ENCODE results near the gene ZNF700.
"Not testable (repeated sequence)": the region's sequence is repeated elsewhere in the genome, so short reads cannot be mapped to it uniquely, and the experiment has no call there.

Gene ZNF700

DNA sequence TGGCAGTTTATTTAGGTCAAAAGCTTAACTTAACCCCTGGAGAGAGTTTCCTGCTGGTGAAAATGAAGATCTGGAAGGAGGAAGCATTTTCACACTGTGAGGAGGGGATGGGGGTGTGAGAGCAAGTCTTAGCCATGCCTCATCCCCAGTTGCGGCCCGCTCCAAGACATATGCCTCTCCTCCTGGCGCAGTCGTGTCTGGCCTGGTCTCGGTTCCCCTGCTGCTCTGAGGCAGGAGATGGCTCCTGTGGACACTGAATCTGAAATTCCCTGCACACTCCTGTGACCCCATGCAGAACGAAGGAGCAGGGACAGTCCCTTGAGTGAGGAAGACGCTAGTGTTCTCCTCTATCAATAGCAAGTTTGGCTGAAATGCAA is 37.7 kb upstream of the ZNF700 start:
- TF ChIP-seq, protein P1, sequence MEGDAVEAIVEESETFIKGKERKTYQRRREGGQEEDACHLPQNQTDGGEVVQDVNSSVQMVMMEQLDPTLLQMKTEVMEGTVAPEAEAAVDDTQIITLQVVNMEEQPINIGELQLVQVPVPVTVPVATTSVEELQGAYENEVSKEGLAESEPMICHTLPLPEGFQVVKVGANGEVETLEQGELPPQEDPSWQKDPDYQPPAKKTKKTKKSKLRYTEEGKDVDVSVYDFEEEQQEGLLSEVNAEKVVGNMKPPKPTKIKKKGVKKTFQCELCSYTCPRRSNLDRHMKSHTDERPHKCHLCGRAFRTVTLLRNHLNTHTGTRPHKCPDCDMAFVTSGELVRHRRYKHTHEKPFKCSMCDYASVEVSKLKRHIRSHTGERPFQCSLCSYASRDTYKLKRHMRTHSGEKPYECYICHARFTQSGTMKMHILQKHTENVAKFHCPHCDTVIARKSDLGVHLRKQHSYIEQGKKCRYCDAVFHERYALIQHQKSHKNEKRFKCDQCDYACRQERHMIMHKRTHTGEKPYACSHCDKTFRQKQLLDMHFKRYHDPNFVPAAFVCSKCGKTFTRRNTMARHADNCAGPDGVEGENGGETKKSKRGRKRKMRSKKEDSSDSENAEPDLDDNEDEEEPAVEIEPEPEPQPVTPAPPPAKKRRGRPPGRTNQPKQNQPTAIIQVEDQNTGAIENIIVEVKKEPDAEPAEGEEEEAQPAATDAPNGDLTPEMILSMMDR (IDR thresholded peaks at IDR 0.05), result no peak
- H3K27me3 ChIP-seq, result no peaks in the 10 kb centered on the region
- no peaks in the 10 kb centered on the region for H3K9me3 ChIP-seq
- H3K36me3 ChIP-seq, result no peaks in the 10 kb centered on the region
- H3K4me1 ChIP-seq (ENCODE audit: control insufficient read depth in 1 of 2, insufficient read depth in 1 of 2, low read depth in 1 of 2, low read length in 1 of 2), result peaks cover 16% of the 10 kb centered on the region in 2 experiments
- peak overlapping the region; percentile 51 to 62 for H3K4me3 ChIP-seq (ENCODE audit: low read depth in 1 of 2, low read length in 1 of 2)
- no peak overlapping the region for H3K27ac ChIP-seq

DNA sequence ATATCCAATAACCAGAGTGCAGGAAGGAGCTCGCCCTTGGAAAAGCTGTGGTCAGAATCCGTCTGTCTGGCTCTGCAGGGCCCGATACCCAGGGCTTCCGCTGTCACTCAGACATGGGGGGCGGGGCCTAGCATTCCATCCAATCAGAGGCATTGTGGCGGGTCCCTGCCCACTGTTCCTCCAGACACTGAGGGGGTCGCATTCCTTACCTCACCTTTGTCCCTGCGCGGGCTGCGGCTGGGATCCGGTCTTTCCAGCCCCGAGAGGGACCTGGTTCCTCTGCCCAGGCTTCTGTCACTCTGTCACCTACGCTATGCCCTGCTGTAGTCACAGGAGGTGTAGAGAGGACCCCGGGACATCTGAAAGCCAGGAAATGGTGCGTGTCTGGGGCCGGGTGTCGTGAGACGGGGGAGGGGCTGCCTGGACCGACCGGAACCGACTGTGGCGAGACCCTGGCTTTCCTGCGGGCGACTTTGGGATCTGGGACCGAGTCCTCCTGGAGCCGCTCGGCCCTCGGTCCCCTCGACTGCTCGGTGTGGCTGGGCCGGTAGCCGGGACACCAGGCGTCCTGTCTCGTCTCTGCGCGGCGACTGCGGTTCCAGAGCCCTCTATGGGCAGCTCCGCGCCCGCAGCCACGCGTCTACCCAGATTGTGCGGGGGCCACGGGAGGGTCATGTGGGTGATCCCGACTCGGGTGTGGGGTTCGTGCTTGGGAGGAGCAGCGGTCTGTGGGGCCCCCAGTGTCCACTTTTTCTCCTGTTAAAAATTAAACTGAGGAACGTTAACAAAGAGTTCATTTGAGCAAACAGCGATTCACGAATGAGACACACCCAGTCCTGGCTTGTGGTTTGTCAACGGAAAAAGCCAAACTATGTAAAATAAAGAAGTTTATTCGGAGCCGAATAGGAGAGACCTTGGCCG is 37.0 kb upstream of the ZNF700 start, which contains the start of gene ZNF69:
ZNF69 (plus strand) TSS at position 172 of the 921 bp plus-strand sequence; CDS start at position 314, 142 bp downstream.
- Histone ChIP-seq H3K4me1 (ENCODE audit: control insufficient read depth in 1 of 2, insufficient read depth in 1 of 2, low read depth in 1 of 2, low read length in 1 of 2) (peaks cover 16% of the 10 kb centered on the region in 2 experiments), H3K36me3 (no peaks in the 10 kb centered on the region), H3K9me3 (no peaks in the 10 kb centered on the region), H3K27me3 (no peaks in the 10 kb centered on the region), H3K4me3 (ENCODE audit: low read depth in 1 of 2, low read length in 1 of 2) (peak within 1 kb of the TSS; percentile 51 to 62), H3K27ac (peak within 1 kb of the TSS; percentile 41)
- TF ChIP-seq, protein P1 (IDR thresholded peaks at IDR 0.05), result no peak

DNA sequence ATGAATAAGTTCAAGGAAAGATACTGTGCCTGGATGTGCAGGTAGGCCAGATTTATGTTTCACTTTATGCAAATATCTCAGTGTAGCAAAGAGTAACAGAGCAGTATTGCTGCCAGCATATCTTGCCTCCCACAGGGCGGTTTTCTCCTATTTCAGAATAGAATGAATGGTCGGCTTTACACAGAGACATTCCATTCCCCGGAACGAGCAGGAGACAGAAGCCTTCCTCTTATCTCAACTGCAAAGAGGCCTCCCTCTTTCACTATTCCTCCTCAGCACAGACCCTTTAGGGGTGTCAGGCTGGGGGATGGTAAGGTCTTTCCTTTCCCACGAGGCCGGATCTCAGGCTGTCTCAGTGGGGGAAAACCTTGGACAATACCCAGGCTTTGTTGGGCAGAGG is 35.0 kb upstream of the ZNF700 start:
- H3K9me3 ChIP-seq; H3K4me3 ChIP-seq (ENCODE audit: low read depth in 1 of 2, low read length in 1 of 2); H3K36me3 ChIP-seq; H3K27ac ChIP-seq; H3K27me3 ChIP-seq: not testable (repeated sequence)
- H3K4me1 ChIP-seq (ENCODE audit: control insufficient read depth in 1 of 2, insufficient read depth in 1 of 2, low read depth in 1 of 2, low read length in 1 of 2), result peaks cover 16% of the 10 kb centered on the region in 2 experiments

DNA sequence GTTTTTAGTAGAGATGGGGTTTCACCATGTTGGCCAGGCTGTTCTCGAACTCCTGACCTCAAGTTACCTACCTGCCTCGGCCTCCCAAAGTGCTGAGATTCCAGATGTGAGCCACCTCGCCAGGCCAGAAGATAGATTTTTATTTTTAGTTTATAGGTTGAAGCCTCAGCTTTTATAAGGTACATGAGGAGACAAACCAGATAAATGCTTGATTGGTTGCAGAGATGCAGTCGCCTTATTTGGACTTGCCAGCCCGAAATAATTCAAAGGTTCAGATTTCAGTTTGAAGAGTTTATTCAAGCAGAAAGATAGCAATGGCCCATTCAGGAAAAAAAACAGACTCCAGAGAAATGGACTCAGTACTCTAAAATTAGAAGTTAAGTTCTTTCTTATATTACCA is 34.3 kb upstream of the ZNF700 start:
- no peaks in the 10 kb centered on the region for H3K9me3 ChIP-seq
- no peaks in the 10 kb centered on the region for H3K27me3 ChIP-seq
- peaks cover 16% of the 10 kb centered on the region in 2 experiments for H3K4me1 ChIP-seq (ENCODE audit: control insufficient read depth in 1 of 2, insufficient read depth in 1 of 2, low read depth in 1 of 2, low read length in 1 of 2)
- no peaks in the 10 kb centered on the region for H3K36me3 ChIP-seq
- TF ChIP-seq, protein P1 (IDR thresholded peaks at IDR 0.05), result no peak
- no peak overlapping the region for H3K4me3 ChIP-seq (ENCODE audit: low read depth in 1 of 2, low read length in 1 of 2)
- no peak overlapping the region for H3K27ac ChIP-seq

DNA sequence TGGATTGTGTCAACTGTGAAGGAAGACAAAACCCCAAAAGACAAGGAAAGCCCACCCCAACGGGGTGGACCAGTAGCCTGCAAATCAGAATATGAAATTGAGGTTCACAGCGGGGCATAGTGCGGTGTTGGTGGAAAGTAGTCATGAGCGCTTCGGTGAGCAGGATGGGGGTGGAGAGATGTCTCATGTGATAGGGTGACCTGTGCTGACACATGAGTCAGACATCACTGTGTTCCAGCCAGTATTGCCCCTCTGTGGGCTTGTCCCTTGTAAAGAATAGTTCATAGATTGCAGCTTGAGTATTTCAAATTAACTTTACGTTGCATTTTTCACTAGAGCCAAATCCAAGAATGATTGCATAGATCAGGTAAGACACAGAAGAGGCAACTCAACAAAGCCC is 30.1 kb upstream of the ZNF700 start:
- H3K27ac ChIP-seq, result no peak overlapping the region
- H3K9me3 ChIP-seq, result no peaks in the 10 kb centered on the region
- TF ChIP-seq, protein P1 (IDR thresholded peaks at IDR 0.05), result no peak
- H3K36me3 ChIP-seq, result no peaks in the 10 kb centered on the region
- no peak overlapping the region for H3K4me3 ChIP-seq (ENCODE audit: low read depth in 1 of 2, low read length in 1 of 2)
- H3K4me1 ChIP-seq (ENCODE audit: control insufficient read depth in 1 of 2, insufficient read depth in 1 of 2, low read depth in 1 of 2, low read length in 1 of 2), result no peaks in the 10 kb centered on the region
- no peaks in the 10 kb centered on the region for H3K27me3 ChIP-seq

DNA sequence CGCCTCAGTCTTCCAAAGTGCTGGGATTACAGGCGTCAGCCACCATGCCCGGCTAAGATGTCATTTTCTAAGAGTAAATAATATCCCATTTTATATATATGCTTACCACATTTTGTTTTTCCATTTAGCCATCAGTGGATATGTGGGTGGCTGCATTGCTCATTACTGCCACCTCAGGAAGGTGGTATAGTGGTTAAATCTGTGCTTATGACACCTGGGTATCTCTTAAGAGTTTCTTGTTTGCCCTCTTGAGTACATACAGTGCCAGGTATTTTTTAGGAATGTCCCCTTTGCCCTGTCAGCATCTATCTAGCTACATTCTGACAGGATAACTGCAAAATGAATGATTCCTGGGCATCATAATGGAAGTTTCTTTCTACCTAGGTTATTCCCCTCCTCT is 22.7 kb upstream of the ZNF700 start:
- Histone ChIP-seq H3K36me3 (no peaks in the 10 kb centered on the region), H3K27me3 (no peaks in the 10 kb centered on the region), H3K27ac (no peak overlapping the region), H3K4me3 (ENCODE audit: low read depth in 1 of 2, low read length in 1 of 2) (no peak overlapping the region), H3K4me1 (ENCODE audit: control insufficient read depth in 1 of 2, insufficient read depth in 1 of 2, low read depth in 1 of 2, low read length in 1 of 2) (no peaks in the 10 kb centered on the region), H3K9me3 (peaks cover 39% of the 10 kb centered on the region)
- TF ChIP-seq, protein P1 (IDR thresholded peaks at IDR 0.05), result no peak

Data from neutrophil (primary cell).